Astrocyte of the spinal cord (primary cell): ENCODE results near the gene LYPD6.

Experiments
- DNase-seq: peaks from one replicate; pipeline ENCODE4 v3.0.0; 2011; ENCODE audit warnings: low read depth, low spot score
- H3K4me3 ChIP-seq: 2 replicates; pipeline ENCODE4 v1.5.1; 2011; ENCODE audit warnings: low read depth, mild to moderate bottlenecking, low read length, moderate library complexity
- CTCF ChIP-seq: IDR thresholded peaks from 2 replicates; pipeline ENCODE4 v1.5.1; 2012; ENCODE audit warnings: low read depth, mild to moderate bottlenecking, low read length, inconsistent platforms
- in situ Hi-C: cut with HindIII; loops from 2 replicates; pipeline ENCODE4 v1.10.0; 2017; ENCODE audit warnings: low sequenced_read_pairs

LYPD6 gene

GRCh38 chr2:149388120-149388816, 57.9 kb downstream of the LYPD6 start:
- no peak overlapping the region for H3K4me3 ChIP-seq
- TF ChIP-seq CTCF: peak; percentile 5
- DNase-seq: no peak
- in situ Hi-C loops: no loop called here

- no peak for DNase-seq
- no peak for TF ChIP-seq CTCF
- in situ Hi-C loops: no loop called here
- H3K4me3 ChIP-seq: no peak overlapping the region
These were observed 59.2 kb downstream of the LYPD6 start for GRCh38 chr2:149389506-149390167.

DNA sequence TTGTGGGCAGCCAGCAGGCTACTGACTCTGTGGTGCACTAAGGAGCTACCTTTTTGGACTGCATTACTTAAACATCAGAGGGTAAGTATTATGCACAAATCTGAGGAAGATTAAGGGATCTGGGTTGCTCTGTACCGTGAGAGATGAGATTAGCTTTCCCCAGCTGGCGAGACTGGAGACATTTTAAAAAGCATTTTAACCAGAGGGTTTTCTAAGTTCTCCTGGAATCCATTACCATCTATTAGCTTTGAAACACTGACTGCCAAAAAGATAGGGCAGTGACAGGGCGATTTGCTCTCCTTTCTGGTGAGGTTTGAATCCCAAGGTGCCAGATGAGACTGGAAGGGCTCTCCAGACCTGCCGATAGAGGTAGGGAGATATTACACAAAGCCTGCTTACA, 63.2 kb downstream of the LYPD6 start:
- no peak for TF ChIP-seq CTCF
- DNase-seq: no peak
- H3K4me3 ChIP-seq: no peak overlapping the region
- in situ Hi-C loops: no loop called here

DNA sequence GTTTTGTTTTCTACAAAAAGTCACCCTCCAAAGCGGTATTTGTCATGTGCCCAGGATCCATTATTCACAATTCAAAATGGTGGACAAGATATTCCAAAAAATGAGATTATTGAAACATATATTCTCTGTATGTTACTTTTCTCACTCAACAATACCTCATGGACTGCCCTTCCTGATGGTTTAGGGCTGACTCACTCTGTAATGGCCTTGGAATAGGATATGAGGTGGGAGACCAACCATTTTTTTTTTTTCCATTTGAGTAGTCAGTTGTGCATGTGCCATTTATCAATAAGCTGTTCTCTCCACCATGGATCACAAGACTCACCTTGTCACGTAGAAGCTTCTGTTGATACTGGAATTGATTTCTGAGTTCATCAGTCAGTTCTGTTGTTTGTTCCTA, 64.5 kb downstream of the LYPD6 start:
- no peak for TF ChIP-seq CTCF
- DNase-seq: peak; percentile 24
- no peak overlapping the region for H3K4me3 ChIP-seq
- in situ Hi-C loops: no loop called here

- DNase-seq: no peak
- in situ Hi-C loops: no loop called here
- H3K4me3 ChIP-seq: no peak overlapping the region
- no peak for TF ChIP-seq CTCF
These were observed 69.7 kb downstream of the LYPD6 start for GRCh38 chr2:149399934-149400615.

- H3K4me3 ChIP-seq: no peak overlapping the region
- TF ChIP-seq CTCF: no peak
- in situ Hi-C loops: no loop called here
- DNase-seq: peak; percentile 30
These were observed 70.6 kb downstream of the LYPD6 start for GRCh38 chr2:149400997-149401396.
